AG09309 (cell line): ENCODE results near the gene THOP1.

Experiments used
- DNase-seq: peaks from one replicate; pipeline ENCODE4 v3.0.0-alpha.2; 2010; ENCODE audit warnings: low read depth
- H3K4me3 ChIP-seq: 2 replicates; pipeline ENCODE4 v1.5.1; 2011; ENCODE audit warnings: mild to moderate bottlenecking, low read depth, low read length, moderate library complexity; ENCODE audit not compliant: control insufficient read depth
- CTCF ChIP-seq: IDR thresholded peaks from 2 replicates; pipeline ENCODE4 v1.5.1; 2011; ENCODE audit warnings: mild to moderate bottlenecking, low read depth, low read length, inconsistent platforms; ENCODE audit not compliant: insufficient read depth, control insufficient read depth; ENCODE audit errors: missing control alignments

The THOP1 gene

GRCh38 chr19:2807379-2808128 lies 22.3 kb downstream of the THOP1 start:
- no peak for DNase-seq
- no peak overlapping the region for H3K4me3 ChIP-seq
- no peak for TF ChIP-seq CTCF

- no peak for TF ChIP-seq CTCF
- DNase-seq: no peak
- no peak overlapping the region for H3K4me3 ChIP-seq
These were observed 23.0 kb downstream of the THOP1 start for GRCh38 chr19:2808129-2808941.

- DNase-seq: no peak
- TF ChIP-seq CTCF: no peak
- no peak overlapping the region for H3K4me3 ChIP-seq
These were observed 24.3 kb downstream of the THOP1 start for GRCh38 chr19:2809387-2810140.

- H3K4me3 ChIP-seq: no peak overlapping the region
- TF ChIP-seq CTCF: no peak
- DNase-seq: no peak
These were observed 25.1 kb downstream of the THOP1 start for GRCh38 chr19:2810141-2811091.

GRCh38 chr19:2811221-2811722 lies 26.0 kb downstream of the THOP1 start:
- DNase-seq: no peak
- TF ChIP-seq CTCF: no peak

More at GRCh38 chr19:2811221-2811722, 26.0 kb downstream of the THOP1 start:
- H3K4me3 ChIP-seq: no peak overlapping the region
